HepG2 (cell line): Measurements from ENCODE around the gene DDIT4.

ENCODE experiments used
- CTCF ChIP-seq: sonication (generic); formaldehyde crosslinking; IDR thresholded peaks from 2 replicates; pipeline ENCODE4 v1.5.0; 2020; ENCODE audit warnings: mild to moderate bottlenecking, missing genetic modification reagents, moderate library complexity
- EP300 ChIP-seq, 3 experiments: sonication (generic) in 1 of 3; formaldehyde crosslinking in 1 of 3; IDR thresholded peaks; 2 replicates each; pipeline versions ENCODE4 v1.5.1 to v1.6.1; 2011 to 2020; ENCODE audit warnings: low read depth in 2 of 3, low read length in 2 of 3, borderline replicate concordance in 1 of 3, improper control_type of control experiment in 1 of 3, mild to moderate bottlenecking in 1 of 3, missing genetic modification reagents in 1 of 3, moderate library complexity in 1 of 3
- KLF16 ChIP-seq, 2 experiments: sonication (generic) in 1 of 2; formaldehyde crosslinking in 1 of 2; IDR thresholded peaks; 2 replicates each; pipeline versions ENCODE4 v1.6.1 to v1.8.0; 2016 to 2023; ENCODE audit warnings: missing genetic modification reagents in 2 of 2, missing compliant biosample characterization in 1 of 2
- POLR2AphosphoS2 ChIP-seq: IDR thresholded peaks from 2 replicates; pipeline ENCODE4 v1.6.1; 2011; ENCODE audit warnings: low read depth, low read length, improper control_type of control experiment
- SP2 ChIP-seq: sonication (generic); formaldehyde crosslinking; IDR thresholded peaks from 2 replicates; pipeline ENCODE4 v1.5.1; 2020; ENCODE audit warnings: mild to moderate bottlenecking, missing genetic modification reagents
- TCF7 ChIP-seq: sonication (generic); IDR thresholded peaks from 2 replicates; pipeline ENCODE4 v1.6.1; 2016; ENCODE audit warnings: antibody characterized with exemption, low read depth
- TOE1 ChIP-seq: sonication (generic); formaldehyde crosslinking; IDR thresholded peaks from 2 replicates; pipeline ENCODE4 v1.4.0; 2020; ENCODE audit warnings: mild to moderate bottlenecking, missing genetic modification reagents
- TF ChIP-seq, protein P1 (sequence below): sonication (generic); formaldehyde crosslinking; IDR thresholded peaks from 2 replicates; pipeline ENCODE4 v1.8.1; 2023; ENCODE audit warnings: missing genetic modification reagents, mild to moderate bottlenecking, borderline replicate concordance

DNA sequence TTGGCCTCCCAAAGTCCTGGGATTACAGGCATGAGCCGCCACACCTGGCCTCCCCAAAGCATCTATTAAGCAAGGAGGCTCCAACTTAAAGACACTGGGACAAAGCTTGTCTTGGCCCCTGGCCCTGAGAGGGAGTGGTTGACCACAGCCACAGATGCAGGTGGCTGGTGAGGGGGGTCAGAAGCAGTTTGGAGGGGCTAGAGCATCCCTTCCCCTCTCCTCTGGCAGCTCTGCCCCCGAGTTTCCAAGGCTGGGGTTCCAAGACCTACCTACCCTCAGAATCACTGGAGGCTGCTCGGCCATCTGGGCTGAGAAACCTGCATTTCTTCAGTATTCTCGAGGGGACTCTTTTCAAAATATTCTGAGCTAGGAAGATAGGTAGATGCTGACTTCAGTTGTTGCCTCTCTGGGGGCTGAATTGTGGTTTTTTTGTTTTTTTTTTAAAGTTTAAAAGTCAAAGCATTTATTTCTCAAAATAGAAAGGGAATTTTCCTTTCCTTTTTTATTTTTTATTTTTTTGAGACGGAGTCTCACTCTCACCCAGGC is 32.6 kb downstream of the DDIT4 start:
- no peak for TF ChIP-seq POLR2AphosphoS2
- TF ChIP-seq CTCF (CRISPR knock-in tag) = no peak
- TF ChIP-seq, protein P1, sequence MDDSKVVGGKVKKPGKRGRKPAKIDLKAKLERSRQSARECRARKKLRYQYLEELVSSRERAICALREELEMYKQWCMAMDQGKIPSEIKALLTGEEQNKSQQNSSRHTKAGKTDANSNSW = no peak
- TF ChIP-seq SP2 (CRISPR knock-in tag) = no peak
- no peak for TF ChIP-seq TCF7
- TF ChIP-seq KLF16 (CRISPR knock-in tag; IDR thresholded peaks at IDR 0.05) = no peak
- no peak for TF ChIP-seq TOE1 (CRISPR knock-in tag)
- no peak for TF ChIP-seq EP300 (IDR thresholded peaks at IDR 0.05; ENCODE audit: low read depth in 2 of 2, low read length in 2 of 2)
- TF ChIP-seq EP300 (CRISPR knock-in tag; IDR thresholded peaks at IDR 0.05; ENCODE audit: borderline replicate concordance) = no peak
